ENCODE measurements around the gene GRIN2B. TPM values are rescaled to one million over a fixed set of nuclear protein-coding genes. Genes with fewer than 3 reads are reported as not detected.

GRIN2B gene
- total RNA-seq = not detected in 2 replicates

DNA sequence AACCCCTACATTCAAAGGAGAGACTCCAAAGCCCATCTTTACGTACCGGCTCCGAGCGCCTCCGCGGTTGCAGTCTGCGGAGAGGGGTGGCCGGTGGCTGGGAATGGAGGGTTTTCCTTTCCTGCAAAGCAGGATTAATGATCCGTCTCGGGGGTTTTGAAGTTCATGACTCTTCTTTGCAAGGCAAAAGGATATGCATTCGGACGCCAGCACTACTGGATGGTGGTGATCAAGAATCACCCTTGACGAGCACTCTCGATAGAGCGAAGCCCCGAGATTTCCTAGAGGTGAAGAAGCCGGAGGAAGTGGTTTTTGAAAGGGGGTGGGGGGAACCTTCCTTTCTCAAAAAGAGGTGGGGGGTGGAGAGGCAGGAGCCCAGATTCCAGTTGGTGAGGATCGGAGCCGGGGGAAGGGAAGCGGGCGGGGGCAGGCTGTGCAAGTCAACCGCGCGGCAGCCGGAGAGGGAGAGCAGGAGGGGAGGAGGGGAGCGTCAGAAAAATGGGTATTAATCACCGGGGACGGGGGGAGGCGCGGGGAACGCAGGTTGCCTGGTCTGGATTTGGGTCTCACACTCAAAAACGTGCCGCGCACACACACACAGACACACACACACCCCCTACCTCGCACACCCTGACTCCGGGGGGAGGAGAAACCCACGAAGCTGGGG lies at the start of gene GRIN2B:
Gene GRIN2B, minus strand, starts transcription at position 307 of the 667 bp plus-strand sequence. CDS start 115,394 bp downstream, outside the sequence.

Measured in vein endothelial cell (primary cell).